ENCODE data around the gene MYO10.
A peak's percentile ranks its signal among the peaks of the same experiment; 100 is the strongest.

DNA sequence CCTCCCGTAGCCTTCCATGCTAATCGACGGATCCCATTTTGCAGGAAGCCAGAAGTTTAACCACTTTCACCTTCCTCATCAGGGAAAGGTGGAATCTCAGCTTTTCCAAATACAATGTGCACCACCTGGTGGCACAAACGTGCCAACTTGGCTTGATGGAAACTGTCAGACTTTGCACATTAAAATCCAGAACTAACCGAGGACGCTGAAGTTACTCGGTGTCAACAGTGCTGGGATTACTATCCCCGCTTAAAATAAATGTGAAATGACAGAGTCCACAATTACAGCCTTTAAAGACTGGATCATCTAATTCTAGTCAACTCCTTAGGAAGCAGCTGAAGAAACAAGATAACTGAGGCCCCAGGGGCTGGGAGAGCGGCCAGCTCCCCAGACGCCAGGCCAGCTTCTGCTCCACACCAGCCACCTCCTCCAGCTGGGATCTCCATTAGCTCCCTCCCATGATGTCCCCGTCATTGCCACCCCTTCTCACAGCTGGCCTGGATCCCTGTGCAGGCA lies 269.1 kb downstream of the MYO10 start:
- TF ChIP-seq EP300 (IDR thresholded peaks at IDR 0.05; ENCODE audit: low read depth) = no peak
- no peak for TF ChIP-seq POLR2A (IDR thresholded peaks at IDR 0.05)
- peak; percentile 42 to 69 (median 50) for TF ChIP-seq CTCF (IDR thresholded peaks at IDR 0.05)
